SK-N-SH treated with all-trans-retinoic acid at 6 μM for 48 hours (cell line): ENCODE measurements around the gene ATP5F1D.
A peak's percentile ranks its signal among the peaks of the same experiment; 100 is the strongest.

ENCODE experiments used
- ATAC-seq: fragments of 200-7000 bp; cut with Tn5 transposase; 3 replicates; pipeline ENCODE4 v1.9.1; 2020; ENCODE audit warnings: mild to moderate bottlenecking, moderate library complexity
- ARNTL ChIP-seq: fragments of 450-650 bp; formaldehyde crosslinking; IDR thresholded peaks from 2 replicates; pipeline ENCODE4 v1.5.0; 2020; ENCODE audit warnings: low read depth, mild to moderate bottlenecking, moderate library complexity, borderline replicate concordance
- BACH2 ChIP-seq: fragments of 250-450 bp; sonication (Bioruptor Pico); IDR thresholded peaks from 2 replicates; pipeline ENCODE4 v1.9.0; 2021; ENCODE audit warnings: mild to moderate bottlenecking, borderline replicate concordance
- CREB5 ChIP-seq: fragments of 250-450 bp; sonication (Bioruptor Pico); IDR thresholded peaks from 2 replicates; pipeline ENCODE4 v1.5.1; 2020; ENCODE audit warnings: low read depth, mild to moderate bottlenecking, moderate library complexity
- CSDC2 ChIP-seq: fragments of 250-450 bp; sonication (Bioruptor Pico); IDR thresholded peaks from 2 replicates; pipeline ENCODE4 v1.5.0; 2020; ENCODE audit warnings: mild to moderate bottlenecking, moderate library complexity
- CSRNP3 ChIP-seq: fragments of 250-450 bp; sonication (Bioruptor Pico); IDR thresholded peaks from 2 replicates; pipeline ENCODE4 v1.5.1; 2021; ENCODE audit warnings: mild to moderate bottlenecking, moderate library complexity
- ISL1 ChIP-seq: fragments of 250-450 bp; sonication (Bioruptor Pico); IDR thresholded peaks from 2 replicates; pipeline ENCODE4 v2.1.2; 2022; ENCODE audit warnings: mild to moderate bottlenecking, moderate library complexity
- OSR1 ChIP-seq: fragments of 250-450 bp; sonication (Bioruptor Pico); IDR thresholded peaks from 2 replicates; pipeline ENCODE4 v1.8.0; 2022; ENCODE audit warnings: moderate library complexity, mild to moderate bottlenecking, inconsistent platforms
- PATZ1 ChIP-seq: fragments of 250-450 bp; sonication (Bioruptor Pico); IDR thresholded peaks from 2 replicates; pipeline ENCODE4 v1.8.0; 2020; ENCODE audit warnings: mild to moderate bottlenecking, moderate library complexity, borderline replicate concordance
- PPARA ChIP-seq: fragments of 250-450 bp; sonication (Bioruptor Pico); IDR thresholded peaks from 2 replicates; pipeline ENCODE4 v1.5.0; 2020; ENCODE audit warnings: mild to moderate bottlenecking, borderline replicate concordance
- RARB ChIP-seq: fragments of 250-450 bp; sonication (Bioruptor Pico); IDR thresholded peaks from 2 replicates; pipeline ENCODE4 v1.8.0; 2021; ENCODE audit warnings: mild to moderate bottlenecking, moderate library complexity
- SNAI2 ChIP-seq: fragments of 250-450 bp; sonication (Bioruptor Pico); IDR thresholded peaks from 2 replicates; pipeline ENCODE4 v1.5.0; 2020; ENCODE audit warnings: mild to moderate bottlenecking, moderate library complexity
- TCF4 ChIP-seq: fragments of 250-450 bp; sonication (Bioruptor Pico); IDR thresholded peaks from 2 replicates; pipeline ENCODE4 v1.8.0; 2021; ENCODE audit warnings: mild to moderate bottlenecking, moderate library complexity, borderline replicate concordance
- TOX ChIP-seq: fragments of 250-450 bp; sonication (Bioruptor Pico); IDR thresholded peaks from 2 replicates; pipeline ENCODE4 v1.8.0; 2021; ENCODE audit warnings: mild to moderate bottlenecking, moderate library complexity, borderline replicate concordance
- TSHZ2 ChIP-seq: fragments of 250-450 bp; sonication (Bioruptor Pico); IDR thresholded peaks from 2 replicates; pipeline ENCODE4 v1.5.0; 2020; ENCODE audit warnings: mild to moderate bottlenecking, moderate library complexity
- ZC3H10 ChIP-seq: fragments of 250-450 bp; sonication (Bioruptor Pico); IDR thresholded peaks from 2 replicates; pipeline ENCODE4 v1.5.1; 2021; ENCODE audit warnings: mild to moderate bottlenecking, moderate library complexity
- ZFP3 ChIP-seq: fragments of 250-450 bp; sonication (Bioruptor Pico); IDR thresholded peaks from 2 replicates; pipeline ENCODE4 v1.5.0; 2020; ENCODE audit warnings: mild to moderate bottlenecking, moderate library complexity
- ZFP30 ChIP-seq: fragments of 450-650 bp; formaldehyde crosslinking; IDR thresholded peaks from 2 replicates; pipeline ENCODE4 v1.5.0; 2022; ENCODE audit warnings: mild to moderate bottlenecking, moderate library complexity
- ZNF565 ChIP-seq: fragments of 450-650 bp; formaldehyde crosslinking; conservative IDR thresholded peaks from 2 replicates; pipeline ENCODE4 v1.5.0; 2020; ENCODE audit warnings: low read depth, mild to moderate bottlenecking, moderate library complexity
- ZNF70 ChIP-seq: fragments of 450-650 bp; formaldehyde crosslinking; IDR thresholded peaks from 2 replicates; pipeline ENCODE4 v1.5.0; 2020; ENCODE audit warnings: mild to moderate bottlenecking, moderate library complexity
- ZNF8 ChIP-seq: fragments of 450-650 bp; formaldehyde crosslinking; IDR thresholded peaks from 2 replicates; pipeline ENCODE4 v1.5.0; 2020; ENCODE audit warnings: mild to moderate bottlenecking, moderate library complexity

The ATP5F1D gene

GRCh38 chr19:1224047-1224825, 17.3 kb upstream of the ATP5F1D start:
- no peak for ATAC-seq
- TF ChIP-seq TCF4 = no peak
- TF ChIP-seq OSR1 (CRISPR knock-in tag) = no peak
- TF ChIP-seq PPARA (CRISPR knock-in tag) = no peak
- no peak for TF ChIP-seq TOX
- no peak for TF ChIP-seq ZNF70
- no peak for TF ChIP-seq ZFP3 (CRISPR knock-in tag)
- no peak for TF ChIP-seq CSDC2 (CRISPR knock-in tag)

- ATAC-seq = no peak
- no peak for TF ChIP-seq ISL1 (CRISPR knock-in tag)
- TF ChIP-seq, all 23 proteins: peak for 0
These were observed 16.7 kb upstream of the ATP5F1D start for GRCh38 chr19:1224847-1225246.

GRCh38 chr19:1225440-1226226, 15.9 kb upstream of the ATP5F1D start:
- TF ChIP-seq ZNF70 (no peak), PATZ1 (CRISPR knock-in tag) (no peak), ZNF8 (CRISPR knock-in tag) (no peak)
- ATAC-seq = peak; percentile 1; the same call in 2 of the 3 replicates

GRCh38 chr19:1226227-1226518, 15.4 kb upstream of the ATP5F1D start:
- no peak; the same call in 2 of the 3 replicates for ATAC-seq
- TF ChIP-seq ZNF70 = no peak

GRCh38 chr19:1226522-1227303, 14.8 kb upstream of the ATP5F1D start:
- ATAC-seq = peak; percentile 4; the same call in 2 of the 3 replicates
- TF ChIP-seq SNAI2 (no peak), BACH2 (no peak), ARNTL (CRISPR knock-in tag) (no peak), CSDC2 (CRISPR knock-in tag) (no peak), OSR1 (CRISPR knock-in tag) (no peak), ZNF70 (no peak), TSHZ2 (CRISPR knock-in tag) (no peak), ZNF565 (CRISPR knock-in tag) (no peak), CSRNP3 (CRISPR knock-in tag) (no peak), CREB5 (no peak), PPARA (CRISPR knock-in tag) (no peak), PATZ1 (CRISPR knock-in tag) (no peak), RARB (CRISPR knock-in tag) (no peak), TOX (no peak), ZFP30 (CRISPR knock-in tag) (no peak), ZC3H10 (no peak), TCF4 (no peak)
